Stomach smooth muscle (tissue), 2 donors: ENCODE measurements around the gene CCT3.

Experiments used
- H3K27ac ChIP-seq: one replicate; pipeline ENCODE4 v1.7.0; 2013; ENCODE audit warnings: mild to moderate bottlenecking, low read length, inconsistent platforms
- H3K27me3 ChIP-seq, 2 donors: one replicate each; pipeline ENCODE4 v1.7.0; 2013; ENCODE audit warnings: low read length in 2 of 2; ENCODE audit not compliant: insufficient read depth in 2 of 2, control insufficient read depth in 1 of 2
- H3K36me3 ChIP-seq, 2 donors: one replicate each; pipeline ENCODE4 v1.7.0; 2013; ENCODE audit warnings: low read length in 2 of 2; ENCODE audit not compliant: control insufficient read depth in 2 of 2, insufficient read depth in 2 of 2
- H3K4me1 ChIP-seq: one replicate; pipeline ENCODE4 v1.7.0; 2013; ENCODE audit warnings: low read length; ENCODE audit not compliant: control insufficient read depth, insufficient read depth
- H3K4me3 ChIP-seq, 2 donors: one replicate each; pipeline ENCODE4 v1.7.0; 2013; ENCODE audit warnings: low read length in 2 of 2
- H3K9ac ChIP-seq, 2 donors: one replicate each; pipeline ENCODE4 v1.7.0; 2013; ENCODE audit warnings: low read length in 2 of 2, mild to moderate bottlenecking in 1 of 2
- H3K9me3 ChIP-seq, 2 donors: one replicate each; pipeline ENCODE4 v1.7.0; 2013; ENCODE audit warnings: low read length in 2 of 2; ENCODE audit not compliant: control insufficient read depth in 2 of 2
- donor health status: healthy.
- donor health status: Pancreatic carcinoma.

CCT3 gene

GRCh38 chr1:156281693-156282478 is 56.2 kb downstream of the CCT3 start:
- Histone ChIP-seq H3K4me3 (peak overlapping the region; percentile 83 to 95), H3K36me3 (peaks cover 9 to 21% of the 10 kb centered on the region in 2 donors)

DNA sequence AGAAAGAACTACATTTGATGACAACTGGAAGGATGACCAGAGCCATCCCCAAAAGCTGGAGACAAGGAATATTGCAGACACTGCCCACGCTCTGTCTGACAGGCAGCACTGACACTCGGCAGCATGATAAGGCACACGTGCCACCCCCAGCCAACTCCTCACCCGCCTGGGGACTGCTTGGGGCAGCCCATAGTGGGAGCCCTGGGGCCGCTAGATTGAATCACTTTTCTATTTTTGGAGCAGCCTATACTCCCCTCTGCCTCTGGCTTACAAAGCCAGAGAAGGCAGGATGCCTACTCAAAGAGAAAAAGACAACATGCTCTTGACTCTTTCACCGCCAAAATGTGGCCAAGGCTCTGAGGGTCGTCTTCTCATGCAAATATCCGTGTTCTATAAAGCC is 56.8 kb downstream of the CCT3 start:
- Histone ChIP-seq H3K27ac (no peak overlapping the region), H3K27me3 (no peaks in the 10 kb centered on the region), H3K9me3 (no peaks in the 10 kb centered on the region), H3K36me3 (peaks cover 15 to 27% of the 10 kb centered on the region in 2 donors), H3K4me3 (peak overlapping the region; percentile 83 to 95), H3K9ac (peak overlapping the region; percentile 47 to 87), H3K4me1 (peaks cover 18% of the 10 kb centered on the region)

More at GRCh38 chr1:156281693-156282478, 56.2 kb downstream of the CCT3 start:
- H3K9ac ChIP-seq: peak overlapping the region; percentile 87 to 90
- peaks cover 18% of the 10 kb centered on the region for H3K4me1 ChIP-seq
- H3K9me3 ChIP-seq: no peaks in the 10 kb centered on the region
- peak overlapping the region; percentile 76 for H3K27ac ChIP-seq
- H3K27me3 ChIP-seq: no peaks in the 10 kb centered on the region

DNA sequence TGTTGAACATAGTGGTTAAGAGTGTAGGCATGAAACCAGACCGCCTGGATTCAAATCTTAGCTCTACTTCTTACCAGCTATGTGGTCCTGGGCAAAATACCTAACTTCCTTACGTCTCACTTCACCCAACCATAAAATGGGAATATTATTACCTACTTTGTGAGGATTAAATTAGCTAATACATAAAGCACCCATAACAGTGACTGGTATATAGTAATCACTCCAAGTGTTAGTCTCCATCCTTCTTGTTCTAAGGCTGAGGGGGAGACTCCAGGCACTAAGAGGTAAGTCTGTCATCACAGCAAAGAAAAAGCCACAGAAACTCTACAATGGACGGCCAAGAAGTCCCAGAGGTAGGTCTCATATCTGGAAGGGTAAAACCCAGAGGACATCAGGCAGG is 58.3 kb downstream of the CCT3 start:
- no peak overlapping the region for H3K9ac ChIP-seq

GRCh38 chr1:156276966-156277381 is 61.1 kb downstream of the CCT3 start:
- H3K4me3 ChIP-seq: no peak overlapping the region
- peaks cover 50 to 62% of the 10 kb centered on the region in 2 donors for H3K36me3 ChIP-seq
- H3K9ac ChIP-seq: no peak overlapping the region
- H3K4me1 ChIP-seq: peaks cover 13% of the 10 kb centered on the region
- H3K27ac ChIP-seq: no peak overlapping the region
- H3K9me3 ChIP-seq: no peaks in the 10 kb centered on the region
- no peaks in the 10 kb centered on the region for H3K27me3 ChIP-seq

More for the DNA sequence above, 58.3 kb downstream of the CCT3 start:
- peaks cover 18% of the 10 kb centered on the region for H3K4me1 ChIP-seq
- H3K9me3 ChIP-seq: no peaks in the 10 kb centered on the region
- no peak overlapping the region for H3K4me3 ChIP-seq
- no peaks in the 10 kb centered on the region for H3K27me3 ChIP-seq
- H3K27ac ChIP-seq: no peak overlapping the region
- H3K36me3 ChIP-seq: peaks cover 26 to 38% of the 10 kb centered on the region in 2 donors

GRCh38 chr1:156276532-156276931 is 61.6 kb downstream of the CCT3 start:
- H3K36me3 ChIP-seq: peaks cover 54 to 64% of the 10 kb centered on the region in 2 donors
- H3K9me3 ChIP-seq: no peaks in the 10 kb centered on the region
- peaks cover 9% of the 10 kb centered on the region for H3K4me1 ChIP-seq
- no peak overlapping the region for H3K27ac ChIP-seq
- H3K9ac ChIP-seq: no peak overlapping the region
- no peaks in the 10 kb centered on the region for H3K27me3 ChIP-seq
- no peak overlapping the region for H3K4me3 ChIP-seq

- H3K4me3 ChIP-seq: no peak overlapping the region
- H3K9me3 ChIP-seq: no peaks in the 10 kb centered on the region
- H3K4me1 ChIP-seq: no peaks in the 10 kb centered on the region
- no peaks in the 10 kb centered on the region for H3K27me3 ChIP-seq
- H3K27ac ChIP-seq: no peak overlapping the region
- H3K9ac ChIP-seq: no peak overlapping the region
- H3K36me3 ChIP-seq: peaks cover 62 to 74% of the 10 kb centered on the region in 2 donors
These were observed 67.8 kb downstream of the CCT3 start for GRCh38 chr1:156270314-156270713.

- no peak overlapping the region for H3K9ac ChIP-seq
- no peaks in the 10 kb centered on the region for H3K4me1 ChIP-seq
- no peak overlapping the region for H3K27ac ChIP-seq
- H3K36me3 ChIP-seq: peaks cover 55 to 70% of the 10 kb centered on the region in 2 donors
- H3K4me3 ChIP-seq: no peak overlapping the region
- H3K27me3 ChIP-seq: no peaks in the 10 kb centered on the region
- no peaks in the 10 kb centered on the region for H3K9me3 ChIP-seq
These were observed 69.8 kb downstream of the CCT3 start for GRCh38 chr1:156268336-156268735.

GRCh38 chr1:156266051-156266450 is 72.0 kb downstream of the CCT3 start:
- no peak overlapping the region for H3K27ac ChIP-seq
- H3K27me3 ChIP-seq: no peaks in the 10 kb centered on the region
- no peak overlapping the region for H3K9ac ChIP-seq
- H3K4me3 ChIP-seq: no peak overlapping the region
- no peaks in the 10 kb centered on the region for H3K4me1 ChIP-seq
- no peaks in the 10 kb centered on the region for H3K9me3 ChIP-seq
- peaks cover 57 to 69% of the 10 kb centered on the region in 2 donors for H3K36me3 ChIP-seq

- Histone ChIP-seq H3K9ac (no peak overlapping the region), H3K27me3 (no peaks in the 10 kb centered on the region), H3K4me3 (no peak overlapping the region), H3K36me3 (peaks cover 77 to 83% of the 10 kb centered on the region in 2 donors), H3K27ac (no peak overlapping the region), H3K4me1 (peaks cover 3% of the 10 kb centered on the region), H3K9me3 (no peaks in the 10 kb centered on the region)
These were observed 74.8 kb downstream of the CCT3 start for GRCh38 chr1:156263288-156263655.

DNA sequence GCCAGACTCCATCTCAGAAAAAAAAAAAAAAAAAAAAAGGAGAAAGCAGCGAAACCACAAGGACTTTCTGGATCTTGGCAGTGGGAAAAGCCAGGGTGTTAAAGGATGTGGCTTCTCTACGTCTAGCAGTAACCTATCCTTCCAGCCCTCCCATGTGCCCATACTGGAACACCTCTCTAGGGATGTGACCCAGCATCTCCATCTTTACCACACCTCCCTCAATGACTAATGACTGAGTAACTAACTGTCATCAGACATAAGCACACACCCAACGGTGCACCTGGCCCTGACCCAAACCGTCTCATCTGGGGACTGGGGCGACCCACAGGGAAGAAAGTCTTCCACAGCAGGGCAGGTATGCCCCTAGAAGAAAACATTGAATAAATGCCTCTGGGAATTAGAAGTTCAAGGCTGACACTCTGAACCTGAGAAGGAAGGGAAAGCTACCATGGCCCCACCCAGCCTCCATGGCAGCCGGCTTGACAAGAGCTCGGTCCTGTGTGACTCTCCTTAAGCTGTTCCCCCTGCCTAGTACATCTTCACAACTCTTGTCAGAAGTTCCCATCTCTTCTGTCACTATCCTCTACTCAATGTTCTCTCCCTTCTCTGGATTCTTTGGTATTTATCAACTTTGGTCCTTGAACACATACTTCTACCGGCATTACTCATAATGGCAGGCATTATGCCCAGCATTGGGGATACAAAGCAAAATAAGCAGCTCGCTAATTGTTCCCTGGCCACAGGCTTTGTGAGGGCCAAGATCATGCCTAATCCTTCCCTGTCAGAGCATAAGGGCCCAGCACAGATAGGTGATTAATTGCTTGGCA is 75.4 kb downstream of the CCT3 start:
- no peaks in the 10 kb centered on the region for H3K27me3 ChIP-seq
- no peak overlapping the region for H3K9ac ChIP-seq
- no peak overlapping the region for H3K4me3 ChIP-seq
- peaks cover 3% of the 10 kb centered on the region for H3K4me1 ChIP-seq
- H3K9me3 ChIP-seq: no peaks in the 10 kb centered on the region
- no peak overlapping the region for H3K27ac ChIP-seq
- H3K36me3 ChIP-seq: peaks cover 77 to 83% of the 10 kb centered on the region in 2 donors
